ENCODE data around the gene MBD2. TPM values are rescaled to one million over a fixed set of nuclear protein-coding genes. Genes with fewer than 3 reads are reported as not detected.
"Not testable (repeated sequence)": the region's sequence is repeated elsewhere in the genome, so short reads cannot be mapped to it uniquely, and the experiment has no call there.

The MBD2 gene
- total and polyA plus RNA-seq, 5 donors from 2014 or later, result 8.4 to 132 (median 25.2) TPM

DNA sequence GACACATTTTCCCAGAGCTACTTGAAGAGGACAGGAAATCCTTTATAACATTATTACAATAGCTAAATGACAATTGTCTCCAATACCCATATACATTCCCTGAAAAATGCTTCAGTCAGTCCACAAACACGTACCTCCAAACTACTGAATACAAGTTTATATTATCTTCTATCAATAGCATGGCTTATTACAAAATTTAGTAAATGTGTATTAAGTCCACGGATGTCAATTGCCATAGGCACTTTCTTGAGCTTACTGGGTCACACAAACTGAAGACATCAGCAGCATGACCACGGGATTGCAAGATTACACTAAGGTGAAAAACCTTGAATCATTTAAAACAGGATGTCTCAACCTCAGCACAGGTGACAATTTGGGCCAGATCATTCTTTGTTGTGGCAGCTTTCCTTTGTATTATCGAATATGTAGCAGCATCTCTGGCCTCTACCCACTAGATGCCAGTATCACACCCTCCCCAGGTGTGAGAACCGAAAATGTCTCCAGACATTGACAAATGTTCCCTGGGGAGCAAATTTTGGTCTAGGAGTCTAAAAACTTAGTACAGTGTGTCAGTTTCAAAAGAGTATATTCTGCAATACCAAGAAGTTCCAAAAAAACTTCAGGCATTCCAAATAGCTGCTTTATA is 1.4 kb downstream of the MBD2 start:
- peaks cover 4% of the 10 kb centered on the region for H3K27me3 Mint-ChIP-seq
- Histone ChIP-seq H3K36me3 (ENCODE audit: control insufficient read depth, insufficient read depth, low read length) (no peaks in the 10 kb centered on the region), H3K9me3 (ENCODE audit: control insufficient read depth in 2 of 2, low read length in 2 of 2) (no peaks in the 10 kb centered on the region), H3K27me3 (ENCODE audit: control insufficient read depth, insufficient read depth, low read length) (no peaks in the 10 kb centered on the region), H3K27ac (ENCODE audit: insufficient read depth, low read length, poor library complexity, severe bottlenecking) (peak overlapping the region; percentile 86), H3K4me3 (ENCODE audit: low read depth, low read length) (peak overlapping the region; percentile 80), H3K4me1 (ENCODE audit: control insufficient read depth, insufficient read depth, low read length, poor library complexity, severe bottlenecking) (peaks cover 50% of the 10 kb centered on the region)
- DNase-seq (peak; percentile 39 to 81 (median 79)), ATAC-seq (ENCODE audit: low read depth in 2 of 2) (peak; percentile 51 to 52)
- peaks cover 8% of the 10 kb centered on the region for H3K36me3 Mint-ChIP-seq
- H3K9me3 Mint-ChIP-seq, result no peaks in the 10 kb centered on the region
- peak overlapping the region in 2 of 3 donors; percentile 86 to 96 for H3K27ac Mint-ChIP-seq
- peak overlapping the region; percentile 85 to 97 (median 94) for H3K4me3 Mint-ChIP-seq
- peaks cover 27 to 57% (median 49%) of the 10 kb centered on the region in 4 donors for H3K4me1 Mint-ChIP-seq

- Histone ChIP-seq H3K36me3 (ENCODE audit: control insufficient read depth, insufficient read depth, low read length) (no peaks in the 10 kb centered on the region), H3K9me3 (ENCODE audit: control insufficient read depth in 2 of 2, low read length in 2 of 2) (no peaks in the 10 kb centered on the region), H3K4me1 (ENCODE audit: control insufficient read depth, insufficient read depth, low read length, poor library complexity, severe bottlenecking) (peaks cover 50% of the 10 kb centered on the region), H3K27me3 (ENCODE audit: control insufficient read depth, insufficient read depth, low read length) (no peaks in the 10 kb centered on the region), H3K4me3 (ENCODE audit: low read depth, low read length) (peak overlapping the region; percentile 52), H3K27ac (ENCODE audit: insufficient read depth, low read length, poor library complexity, severe bottlenecking) (no peak overlapping the region)
- no peaks in the 10 kb centered on the region for H3K9me3 Mint-ChIP-seq
- peak overlapping the region; percentile 48 to 78 (median 78) for H3K27ac Mint-ChIP-seq
- peaks cover 42 to 76% (median 64%) of the 10 kb centered on the region in 4 donors for H3K4me1 Mint-ChIP-seq
- ATAC-seq (ENCODE audit: low read depth in 2 of 2) (no peak), DNase-seq (no peak)
- H3K27me3 Mint-ChIP-seq, result peaks cover 4% of the 10 kb centered on the region
- peaks cover 8% of the 10 kb centered on the region for H3K36me3 Mint-ChIP-seq
- peak overlapping the region; percentile 46 to 87 (median 71) for H3K4me3 Mint-ChIP-seq
Measured at GRCh38 chr18:54220406-54220805, 4.1 kb downstream of the MBD2 start.

GRCh38 chr18:54218803-54219202 is 5.7 kb downstream of the MBD2 start:
- H3K9me3 Mint-ChIP-seq; H3K4me3 ChIP-seq (ENCODE audit: low read depth, low read length); H3K27ac ChIP-seq (ENCODE audit: insufficient read depth, low read length, poor library complexity, severe bottlenecking); H3K27ac Mint-ChIP-seq; H3K27me3 Mint-ChIP-seq; ATAC-seq (ENCODE audit: low read depth in 2 of 2); H3K9me3 ChIP-seq (ENCODE audit: control insufficient read depth in 2 of 2, low read length in 2 of 2); H3K27me3 ChIP-seq (ENCODE audit: control insufficient read depth, insufficient read depth, low read length); H3K36me3 ChIP-seq (ENCODE audit: control insufficient read depth, insufficient read depth, low read length); DNase-seq: not testable (repeated sequence)
- H3K4me1 Mint-ChIP-seq, result peaks cover 46 to 83% (median 67%) of the 10 kb centered on the region in 4 donors
- H3K4me3 Mint-ChIP-seq, result peak overlapping the region in 2 of 4 donors; percentile 79 to 87
- H3K36me3 Mint-ChIP-seq, result peaks cover 11% of the 10 kb centered on the region
- H3K4me1 ChIP-seq (ENCODE audit: control insufficient read depth, insufficient read depth, low read length, poor library complexity, severe bottlenecking), result peaks cover 43% of the 10 kb centered on the region

- Mint-ChIP-seq H3K9me3 (no peaks in the 10 kb centered on the region), H3K4me3 (peak overlapping the region in 2 of 4 donors; percentile 87 to 90), H3K36me3 (peaks cover 11% of the 10 kb centered on the region), H3K27ac (peak overlapping the region in 1 of 3 donors; percentile 19), H3K27me3 (no peaks in the 10 kb centered on the region), H3K4me1 (peaks cover 45 to 83% (median 67%) of the 10 kb centered on the region in 4 donors)
- H3K9me3 ChIP-seq (ENCODE audit: control insufficient read depth in 2 of 2, low read length in 2 of 2), result no peaks in the 10 kb centered on the region
- H3K36me3 ChIP-seq (ENCODE audit: control insufficient read depth, insufficient read depth, low read length), result no peaks in the 10 kb centered on the region
- H3K4me1 ChIP-seq (ENCODE audit: control insufficient read depth, insufficient read depth, low read length, poor library complexity, severe bottlenecking), result peaks cover 38% of the 10 kb centered on the region
- H3K4me3 ChIP-seq (ENCODE audit: low read depth, low read length), result peak overlapping the region; percentile 2
- no peaks in the 10 kb centered on the region for H3K27me3 ChIP-seq (ENCODE audit: control insufficient read depth, insufficient read depth, low read length)
- DNase-seq (no peak), ATAC-seq (ENCODE audit: low read depth in 2 of 2) (no peak)
- no peak overlapping the region for H3K27ac ChIP-seq (ENCODE audit: insufficient read depth, low read length, poor library complexity, severe bottlenecking)
Measured at GRCh38 chr18:54218299-54218698, 6.2 kb downstream of the MBD2 start.

DNA sequence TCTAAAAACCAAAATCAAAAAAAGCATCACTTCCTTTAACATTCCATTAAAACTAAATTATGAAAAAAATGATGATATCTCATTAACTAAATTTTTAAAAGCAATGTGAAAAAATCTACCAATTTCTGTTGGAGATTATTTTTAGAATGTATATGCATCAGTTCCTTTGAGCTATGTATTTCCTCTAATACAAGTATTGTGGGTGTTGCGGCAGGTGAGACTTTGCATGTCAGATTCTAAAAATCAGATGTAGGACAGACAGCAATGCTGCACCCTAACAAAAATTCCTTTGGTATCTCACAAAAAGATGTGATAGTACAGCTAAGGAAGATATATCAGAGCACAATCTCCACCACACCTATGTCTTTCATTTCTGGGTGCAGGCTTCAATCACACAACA is 6.8 kb downstream of the MBD2 start:
- Histone ChIP-seq H3K36me3 (ENCODE audit: control insufficient read depth, insufficient read depth, low read length) (no peaks in the 10 kb centered on the region), H3K4me3 (ENCODE audit: low read depth, low read length) (peak overlapping the region; percentile 12), H3K27me3 (ENCODE audit: control insufficient read depth, insufficient read depth, low read length) (no peaks in the 10 kb centered on the region), H3K27ac (ENCODE audit: insufficient read depth, low read length, poor library complexity, severe bottlenecking) (no peak overlapping the region), H3K4me1 (ENCODE audit: control insufficient read depth, insufficient read depth, low read length, poor library complexity, severe bottlenecking) (peaks cover 32% of the 10 kb centered on the region), H3K9me3 (ENCODE audit: control insufficient read depth in 2 of 2, low read length in 2 of 2) (no peaks in the 10 kb centered on the region)
- Mint-ChIP-seq H3K4me1 (peaks cover 40 to 78% (median 63%) of the 10 kb centered on the region in 4 donors), H3K27me3 (no peaks in the 10 kb centered on the region), H3K9me3 (no peaks in the 10 kb centered on the region), H3K36me3 (peaks cover 12% of the 10 kb centered on the region), H3K27ac (peak overlapping the region in 2 of 3 donors; percentile 19 to 57), H3K4me3 (peak overlapping the region; percentile 1 to 90 (median 48))
- ATAC-seq (ENCODE audit: low read depth in 2 of 2), result no peak
- no peak for DNase-seq

- peaks cover 51 to 78% (median 64%) of the 10 kb centered on the region in 4 donors for H3K4me1 Mint-ChIP-seq
- Histone ChIP-seq H3K4me1 (ENCODE audit: control insufficient read depth, insufficient read depth, low read length, poor library complexity, severe bottlenecking) (peaks cover 20% of the 10 kb centered on the region), H3K36me3 (ENCODE audit: control insufficient read depth, insufficient read depth, low read length) (no peaks in the 10 kb centered on the region), H3K27me3 (ENCODE audit: control insufficient read depth, insufficient read depth, low read length) (no peaks in the 10 kb centered on the region), H3K4me3 (ENCODE audit: low read depth, low read length) (no peak overlapping the region), H3K27ac (ENCODE audit: insufficient read depth, low read length, poor library complexity, severe bottlenecking) (no peak overlapping the region), H3K9me3 (ENCODE audit: control insufficient read depth in 2 of 2, low read length in 2 of 2) (no peaks in the 10 kb centered on the region)
- peak overlapping the region in 2 of 3 donors; percentile 52 to 69 for H3K27ac Mint-ChIP-seq
- H3K4me3 Mint-ChIP-seq, result no peak overlapping the region
- no peak for ATAC-seq (ENCODE audit: low read depth in 2 of 2)
- peaks cover 0 to 2% (median 0%) of the 10 kb centered on the region in 7 donors for H3K9me3 Mint-ChIP-seq
- DNase-seq, result no peak
- H3K36me3 Mint-ChIP-seq, result peaks cover 14% of the 10 kb centered on the region
- no peaks in the 10 kb centered on the region for H3K27me3 Mint-ChIP-seq
Measured at GRCh38 chr18:54215069-54215468, 9.4 kb downstream of the MBD2 start.

DNA sequence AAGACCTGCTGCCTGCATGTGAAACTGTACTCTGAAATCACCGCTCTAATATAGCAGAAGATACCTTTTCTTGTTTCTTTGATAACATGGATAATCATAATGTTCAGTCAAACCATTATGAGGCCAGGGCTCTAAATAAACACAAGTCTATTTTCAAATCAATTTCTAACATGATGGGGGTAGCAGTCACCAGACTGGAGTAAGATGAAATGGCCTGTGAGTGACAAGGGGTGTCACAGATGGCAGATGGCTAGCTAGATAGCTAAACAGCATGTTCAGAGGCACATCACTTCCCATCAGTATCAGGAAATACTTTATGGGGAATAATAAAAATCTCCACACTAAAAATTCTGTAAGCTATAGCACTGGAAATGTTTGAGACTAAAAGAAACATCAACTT is 14.0 kb downstream of the MBD2 start:
- Mint-ChIP-seq H3K4me1 (peaks cover 56 to 83% (median 64%) of the 10 kb centered on the region in 4 donors), H3K9me3 (peaks cover 0 to 2% (median 0%) of the 10 kb centered on the region in 7 donors), H3K36me3 (peaks cover 10% of the 10 kb centered on the region), H3K27ac (peak overlapping the region; percentile 29 to 62 (median 58)), H3K27me3 (no peaks in the 10 kb centered on the region), H3K4me3 (peak overlapping the region in 2 of 4 donors; percentile 10 to 36)
- DNase-seq, result no peak
- no peak overlapping the region for H3K27ac ChIP-seq (ENCODE audit: insufficient read depth, low read length, poor library complexity, severe bottlenecking)
- H3K36me3 ChIP-seq (ENCODE audit: control insufficient read depth, insufficient read depth, low read length), result no peaks in the 10 kb centered on the region
- no peak for ATAC-seq (ENCODE audit: low read depth in 2 of 2)
- peak overlapping the region; percentile 10 for H3K4me3 ChIP-seq (ENCODE audit: low read depth, low read length)
- H3K9me3 ChIP-seq (ENCODE audit: control insufficient read depth in 2 of 2, low read length in 2 of 2), result no peaks in the 10 kb centered on the region
- peaks cover 33% of the 10 kb centered on the region for H3K4me1 ChIP-seq (ENCODE audit: control insufficient read depth, insufficient read depth, low read length, poor library complexity, severe bottlenecking)
- no peaks in the 10 kb centered on the region for H3K27me3 ChIP-seq (ENCODE audit: control insufficient read depth, insufficient read depth, low read length)
